A549 (cell line): ENCODE results near the gene JHY. TPM values are rescaled to one million over a fixed set of nuclear protein-coding genes. Genes with fewer than 3 reads are reported as not detected.

ENCODE experiments used
- ATAC-seq, 2 experiments: fragments of 200-7000 bp in 1 of 2; fragments of >200 bp in 1 of 2; cut with Nextera tagmentation in 1 of 2; cut with Tn5 transposase in 1 of 2; 3 replicates each; pipeline versions ENCODE4 v1.8.0 to v1.9.1; 2018 to 2020; ENCODE audit warnings: mild to moderate bottlenecking in 1 of 2, moderate library complexity in 1 of 2
- CTCF ChIA-PET: fragments of 300-600 bp; sonication (Branson Sonifier 250); formaldehyde crosslinking; extraction: SDS; loops from one replicate; lab custom pipeline; 2021; ENCODE audit warnings: antibody characterized with exemption, inconsistent platforms; lab: Yijun Ruan, JAX
- POLR2A ChIA-PET: fragments of 350-600 bp; formaldehyde crosslinking; extraction: SDS; loops from one replicate; lab custom pipeline; 2021; ENCODE audit warnings: antibody characterized with exemption, inconsistent platforms; lab: Yijun Ruan, JAX
- DNase-seq, 2 experiments: peaks; one replicate each; pipeline versions ENCODE4 v3.0.0 to v3.0.0-alpha.2; 2011 to 2016; ENCODE audit warnings: low read depth in 1 of 2, low spot score in 1 of 2
- FAIRE-seq: peaks from 2 replicates; lab custom pipeline; 2011; peaks lifted over from hg19 to GRCh38; lab: Jason Lieb, UNC
- H3K27ac ChIP-seq, 2 experiments: fragments of >200 bp; sonication (Bioruptor Twin); formaldehyde crosslinking; 3 replicates each; pipeline ENCODE4 v1.5.1; 2016 to 2017
- H3K4me1 ChIP-seq: fragments of >200 bp; sonication (Bioruptor Twin); formaldehyde crosslinking; 3 replicates; pipeline ENCODE4 v1.6.1; 2016
- H3K4me2 ChIP-seq: fragments of >200 bp; sonication (Bioruptor Twin); formaldehyde crosslinking; 3 replicates; pipeline ENCODE4 v1.6.1; 2016
- H3K4me3 ChIP-seq: fragments of >200 bp; sonication (Bioruptor Twin); formaldehyde crosslinking; 3 replicates; pipeline ENCODE4 v1.5.1; 2016
- H3K9me3 ChIP-seq: fragments of >200 bp; sonication (Bioruptor Twin); formaldehyde crosslinking; 3 replicates; pipeline ENCODE4 v1.6.1; 2016
- BCL3 ChIP-seq: fragments of >200 bp; sonication (Bioruptor Twin); formaldehyde crosslinking; IDR thresholded peaks from 3 replicates; pipeline ENCODE4 v1.6.1; 2016
- CBX8 ChIP-seq: fragments of 200-600 bp; sonication (generic); IDR thresholded peaks from 2 replicates; pipeline ENCODE4 v1.6.1; 2016
- CTCF ChIP-seq: fragments of >200 bp; sonication (Bioruptor Twin); formaldehyde crosslinking; IDR thresholded peaks from 3 replicates; pipeline ENCODE4 v1.5.1; 2016
- E2F6 ChIP-seq: IDR thresholded peaks from 2 replicates; pipeline ENCODE4 v1.6.1; 2012; ENCODE audit warnings: low read depth, borderline replicate concordance
- EHF ChIP-seq: fragments of 250-450 bp; sonication (Bioruptor Pico); IDR thresholded peaks from 2 replicates; pipeline ENCODE4 v1.5.0; 2020; ENCODE audit warnings: mild to moderate bottlenecking
- EHMT2 ChIP-seq: fragments of 200-600 bp; sonication (generic); IDR thresholded peaks from 2 replicates; pipeline ENCODE4 v1.6.1; 2016; ENCODE audit warnings: antibody characterized with exemption, low read depth, mild to moderate bottlenecking, moderate library complexity
- FOXS1 ChIP-seq: fragments of 250-450 bp; sonication (Bioruptor Pico); IDR thresholded peaks from 2 replicates; pipeline ENCODE4 v1.5.0; 2020; ENCODE audit warnings: mild to moderate bottlenecking, moderate library complexity
- HDAC2 ChIP-seq: fragments of 200-600 bp; sonication (generic); IDR thresholded peaks from 2 replicates; pipeline ENCODE4 v1.6.1; 2016
- HEYL ChIP-seq: fragments of 250-450 bp; sonication (Bioruptor Pico); IDR thresholded peaks from 2 replicates; pipeline ENCODE4 v1.8.0; 2021; ENCODE audit warnings: mild to moderate bottlenecking, moderate library complexity
- HMGXB4 ChIP-seq: fragments of 250-450 bp; sonication (Bioruptor Pico); IDR thresholded peaks from 2 replicates; pipeline ENCODE4 v1.5.0; 2021; ENCODE audit warnings: mild to moderate bottlenecking, moderate library complexity, borderline replicate concordance
- KDM1A ChIP-seq: fragments of 200-600 bp; sonication (generic); IDR thresholded peaks from 2 replicates; pipeline ENCODE4 v1.6.1; 2016; ENCODE audit warnings: low read depth, mild to moderate bottlenecking
- MAX ChIP-seq: IDR thresholded peaks from 2 replicates; pipeline ENCODE4 v1.6.1; 2012
- MAZ ChIP-seq: fragments of 150-350 bp; IDR thresholded peaks from 2 replicates; pipeline ENCODE4 v1.6.1; 2014; ENCODE audit warnings: antibody characterized with exemption, low read depth, low read length, borderline replicate concordance
- NR3C1 ChIP-seq: fragments of >200 bp; sonication (Bioruptor Twin); formaldehyde crosslinking; IDR thresholded peaks from 3 replicates; pipeline ENCODE4 v1.6.1; 2017
- PBX3 ChIP-seq: IDR thresholded peaks from 2 replicates; pipeline ENCODE4 v1.6.1; 2012
- PHF8 ChIP-seq: fragments of 200-600 bp; sonication (generic); IDR thresholded peaks from 2 replicates; pipeline ENCODE4 v1.6.1; 2016; ENCODE audit warnings: low read depth, mild to moderate bottlenecking, antibody characterized with exemption, moderate library complexity, borderline replicate concordance
- POLR2A ChIP-seq: IDR thresholded peaks from 2 replicates; pipeline ENCODE4 v1.6.1; 2012; ENCODE audit warnings: mild to moderate bottlenecking, low read length
- RAD21 ChIP-seq, 2 experiments: fragments of >200 bp in 1 of 2; sonication (Bioruptor Twin) in 1 of 2; formaldehyde crosslinking in 1 of 2; IDR thresholded peaks in 1 of 2; conservative IDR thresholded peaks in 1 of 2; 2 replicates in 1 of 2; 3 replicates in 1 of 2; pipeline ENCODE4 v1.6.1; 2012 to 2018; ENCODE audit warnings: inconsistent platforms in 1 of 2
- RARB ChIP-seq: fragments of 250-450 bp; sonication (Bioruptor Pico); IDR thresholded peaks from 2 replicates; pipeline ENCODE4 v1.8.0; 2021; ENCODE audit warnings: mild to moderate bottlenecking, moderate library complexity
- RCOR1 ChIP-seq: fragments of 150-350 bp; IDR thresholded peaks from 2 replicates; pipeline ENCODE4 v1.6.1; 2014; ENCODE audit warnings: antibody characterized with exemption, low read length, low read depth
- RFX5 ChIP-seq: fragments of 450-650 bp; IDR thresholded peaks from 2 replicates; pipeline ENCODE4 v1.7.1; 2014; ENCODE audit warnings: antibody characterized with exemption, mild to moderate bottlenecking, moderate library complexity
- SREBF2 ChIP-seq: fragments of 450-650 bp; IDR thresholded peaks from 2 replicates; pipeline ENCODE4 v1.6.1; 2014; ENCODE audit warnings: mild to moderate bottlenecking, moderate library complexity
- TP53 ChIP-seq: fragments of 250-450 bp; sonication (Bioruptor Pico); IDR thresholded peaks from 2 replicates; pipeline ENCODE4 v1.5.0; 2021; ENCODE audit warnings: mild to moderate bottlenecking, moderate library complexity
- USF2 ChIP-seq: fragments of 450-650 bp; IDR thresholded peaks from 2 replicates; pipeline ENCODE4 v1.6.1; 2014; ENCODE audit warnings: antibody characterized with exemption
- WGBS: methylation state at CpG from one replicate; pipeline ENCODE4 v1.1.6; 2017; ENCODE audit errors: missing lambda C conversion rate; 5-methylcytosine and 5-hydroxymethylcytosine counted together
- polyA plus RNA-seq, 4 experiments: library from polyadenylated mRNA; depleted of rRNA in 3 of 4; stranded (reverse); fragments of >200 nt; fragmentation: RNase III in 1 of 4; extraction: RNeasy Plus Mini Kit Qiagen cat#74134 plus additional on column Dnase treatment in 1 of 4; gene quantifications; 2 replicates in 3 of 4; 3 replicates in 1 of 4; pipeline ENCODE4 v1.2.3, GENCODE V29; 2011 to 2017

Gene JHY
- polyA plus RNA-seq, 2 of the 4 experiments (the other 2 are of a cell fraction) = 3.4 to 6.9 TPM

- POLR2A ChIA-PET = no interaction called here
- WGBS = 90% methylated on average over 4 of the region's 4 CpGs
- FAIRE-seq = no peak
- Histone ChIP-seq H3K9me3 (no peaks in the 10 kb centered on the region), H3K4me3 (no peak overlapping the region), H3K27ac (no peak overlapping the region), H3K4me1 (no peaks in the 10 kb centered on the region), H3K4me2 (no peak overlapping the region)
- no peak for DNase-seq
- TF ChIP-seq MAX (no peak), HDAC2 (no peak), EHMT2 (no peak), CBX8 (no peak), BCL3 (no peak), FOXS1 (CRISPR knock-in tag) (no peak), SREBF2 (no peak), PHF8 (no peak), E2F6 (no peak), POLR2A (no peak), RARB (CRISPR knock-in tag) (no peak)
- no peak for ATAC-seq
- CTCF ChIA-PET = interaction anchor here (0.9 to 4.3 kb wide), 4 partner anchors 7 to 152 kb away, joined by 3 to 28 read pairs (median 4); no protein-coding TSS in a partner anchor
These were observed 11.3 kb upstream of the JHY start for GRCh38 chr11:122871302-122871701.

GRCh38 chr11:122872046-122872445, 10.5 kb upstream of the JHY start:
- WGBS = 50% methylated on average over 3 of the region's 3 CpGs
- no peak for DNase-seq
- no peaks in the 10 kb centered on the region for H3K9me3 ChIP-seq
- POLR2A ChIA-PET = no interaction called here
- H3K4me1 ChIP-seq = no peaks in the 10 kb centered on the region
- H3K27ac ChIP-seq = no peak overlapping the region
- no peak for FAIRE-seq
- CTCF ChIA-PET = interaction anchor here (1.4 to 4.3 kb wide), 3 partner anchors 8 to 151 kb away, joined by 3 to 28 read pairs (median 4); no protein-coding TSS in a partner anchor
- no peak overlapping the region for H3K4me2 ChIP-seq
- no peak overlapping the region for H3K4me3 ChIP-seq
- ATAC-seq = no peak
- TF ChIP-seq MAZ = no peak
- TF ChIP-seq RAD21 (conservative IDR thresholded peaks at IDR 0.05 in 1 of 2, IDR thresholded peaks at IDR 0.05 in 1 of 2) = no peak
- TF ChIP-seq RFX5 = no peak

- no peak overlapping the region for H3K4me2 ChIP-seq
- ATAC-seq = no peak
- H3K4me1 ChIP-seq = peaks cover 2% of the 10 kb centered on the region; the same call in 2 of the 3 replicates
- no peak overlapping the region for H3K27ac ChIP-seq
- no peaks in the 10 kb centered on the region for H3K9me3 ChIP-seq
- FAIRE-seq = no peak
- WGBS = 89% methylated on average over 7 of the region's 7 CpGs
- no peak overlapping the region for H3K4me3 ChIP-seq
- TF ChIP-seq NR3C1 (no peak), USF2 (no peak), RCOR1 (no peak), CTCF (no peak), HEYL (CRISPR knock-in tag) (no peak), EHF (no peak), PBX3 (no peak), RARB (CRISPR knock-in tag) (no peak), MAZ (no peak), TP53 (CRISPR knock-in tag) (no peak), HMGXB4 (CRISPR knock-in tag) (no peak), E2F6 (no peak), KDM1A (no peak), RAD21 (conservative IDR thresholded peaks at IDR 0.05 in 1 of 2, IDR thresholded peaks at IDR 0.05 in 1 of 2) (no peak)
- no peak for DNase-seq
- ChIA-PET CTCF (interaction anchor here (0.7 to 4.3 kb wide), 4 partner anchors 9 to 148 kb away, joined by 3 to 28 read pairs (median 6); no protein-coding TSS in a partner anchor), POLR2A (no interaction called here)
These were observed 7.6 kb upstream of the JHY start for GRCh38 chr11:122874991-122875390.
